Measurements from ENCODE around the gene SDF2L1. TPM values are rescaled to one million over a fixed set of nuclear protein-coding genes. Genes with fewer than 3 reads are reported as not detected.
"Not testable (repeated sequence)": the region's sequence is repeated elsewhere in the genome, so short reads cannot be mapped to it uniquely, and the experiment has no call there.

The SDF2L1 gene
- polyA plus RNA-seq, 1 experiment: 22.8 TPM

GRCh38 chr22:21641417-21641788, 699 bp upstream of the SDF2L1 start:
- peak; percentile 70 for TF ChIP-seq CTCF (IDR thresholded peaks at IDR 0.05; ENCODE audit: insufficient read depth, low read depth, low read length)
- DNase-seq (ENCODE audit: low read depth): no peak
- POLR2A ChIA-PET: no interaction called here

GRCh38 chr22:21642584-21643448, 714 bp downstream of the SDF2L1 start:
- ChIA-PET CTCF (interaction anchor here (0.7 to 3.9 kb wide), 8 partner anchors 9 to 1757 kb away, joined by 3 to 71 read pairs (median 4); partner anchors contain the start of genes CCDC116 and YDJC), POLR2A (no interaction called here)
- H3K27me3 ChIP-seq (ENCODE audit: control insufficient read depth, insufficient read depth, low read length): no peaks in the 10 kb centered on the region
- no peak for DNase-seq (ENCODE audit: low read depth)
- H3K4me3 ChIP-seq (ENCODE audit: low read depth, low read length): peak overlapping the region; percentile 92
- peak; percentile 71 for TF ChIP-seq CTCF (IDR thresholded peaks at IDR 0.05; ENCODE audit: insufficient read depth, low read depth, low read length)
- H3K36me3 ChIP-seq (ENCODE audit: control insufficient read depth, insufficient read depth, low read length): no peaks in the 10 kb centered on the region; the same call in none of the 2 replicates

More at GRCh38 chr22:21641417-21641788, 699 bp upstream of the SDF2L1 start:
- no peaks in the 10 kb centered on the region; the same call in none of the 2 replicates for H3K36me3 ChIP-seq (ENCODE audit: control insufficient read depth, insufficient read depth, low read length)
- CTCF ChIA-PET: interaction anchor here (0.6 to 3.9 kb wide), 12 partner anchors 11 to 78 kb away, joined by 3 to 71 read pairs (median 4); partner anchors contain the start of genes CCDC116 and YDJC
- H3K4me3 ChIP-seq (ENCODE audit: low read depth, low read length): peak overlapping the region; percentile 65
- no peaks in the 10 kb centered on the region for H3K27me3 ChIP-seq (ENCODE audit: control insufficient read depth, insufficient read depth, low read length)

- CTCF ChIA-PET: interaction anchor here (1.3 to 3.9 kb wide), 4 partner anchors 10 to 88 kb away, joined by 3 to 71 read pairs (median 9); partner anchors contain the start of genes CCDC116 and YDJC
These were observed 1.6 kb downstream of the SDF2L1 start for GRCh38 chr22:21643533-21644357.

GRCh38 chr22:21645513-21645912, 3.4 kb downstream of the SDF2L1 start:
- H3K27me3 ChIP-seq (ENCODE audit: control insufficient read depth, insufficient read depth, low read length); DNase-seq (ENCODE audit: low read depth); H3K4me3 ChIP-seq (ENCODE audit: low read depth, low read length); H3K36me3 ChIP-seq (ENCODE audit: control insufficient read depth, insufficient read depth, low read length); POLR2A ChIA-PET: not testable (repeated sequence)
- CTCF ChIA-PET: interaction anchor here (1.8 to 4.8 kb wide), 3 partner anchors 10 to 21 kb away, joined by 5 to 56 read pairs (median 16); partner anchors contain the start of genes CCDC116 and YDJC

More at GRCh38 chr22:21643533-21644357, 1.6 kb downstream of the SDF2L1 start:
- Histone ChIP-seq H3K36me3 (ENCODE audit: control insufficient read depth, insufficient read depth, low read length) (no peaks in the 10 kb centered on the region; the same call in none of the 2 replicates), H3K27me3 (ENCODE audit: control insufficient read depth, insufficient read depth, low read length) (no peaks in the 10 kb centered on the region), H3K4me3 (ENCODE audit: low read depth, low read length) (no peak overlapping the region; the same call in 1 of the 2 replicates)
- TF ChIP-seq CTCF (IDR thresholded peaks at IDR 0.05; ENCODE audit: insufficient read depth, low read depth, low read length): peak; percentile 10; the same call in 1 of the 2 replicates
- DNase-seq (ENCODE audit: low read depth): no peak
- POLR2A ChIA-PET: no interaction called here

- H3K27me3 ChIP-seq (ENCODE audit: control insufficient read depth, insufficient read depth, low read length): no peaks in the 10 kb centered on the region
- H3K4me3 ChIP-seq (ENCODE audit: low read depth, low read length): no peak overlapping the region
- DNase-seq (ENCODE audit: low read depth): no peak
- H3K36me3 ChIP-seq (ENCODE audit: control insufficient read depth, insufficient read depth, low read length): no peaks in the 10 kb centered on the region; the same call in none of the 2 replicates
- TF ChIP-seq CTCF (IDR thresholded peaks at IDR 0.05; ENCODE audit: insufficient read depth, low read depth, low read length): peak; percentile 90
- CTCF ChIA-PET: interaction anchor here (0.9 to 4.8 kb wide), 8 partner anchors 9 to 306 kb away, joined by 3 to 56 read pairs (median 5); partner anchors contain the start of genes CCDC116, PPM1F and YDJC
- POLR2A ChIA-PET: no interaction called here
These were observed 4.8 kb downstream of the SDF2L1 start for GRCh38 chr22:21646608-21647590.
